NB4 (cell line): ENCODE measurements around the gene RADIL.

ENCODE experiments used
- DNase-seq: peaks from one replicate; pipeline ENCODE4 v3.0.0; 2010; ENCODE audit warnings: low read depth
- H3K4me3 ChIP-seq: one replicate; pipeline ENCODE4 v1.5.1; 2011; ENCODE audit warnings: mild to moderate bottlenecking, low read depth, low read length, moderate library complexity
- CTCF ChIP-seq: IDR thresholded peaks from one replicate; pipeline ENCODE4 v1.5.1; 2012; ENCODE audit warnings: low read depth, low read length
- MAX ChIP-seq: IDR thresholded peaks from 2 replicates; pipeline ENCODE4 v1.6.1; 2011; ENCODE audit warnings: low read depth, low read length
- MYC ChIP-seq: IDR thresholded peaks from 2 replicates; pipeline ENCODE4 v1.6.1; 2011; ENCODE audit warnings: low read depth, low read length
- POLR2A ChIP-seq: IDR thresholded peaks from 2 replicates; pipeline ENCODE4 v1.6.1; 2011; ENCODE audit warnings: mild to moderate bottlenecking; ENCODE audit not compliant: insufficient read length; ENCODE audit errors: extremely low read depth

RADIL gene

GRCh38 chr7:4818000-4818794, 65.3 kb downstream of the RADIL start:
- no peak overlapping the region for H3K4me3 ChIP-seq
- TF ChIP-seq CTCF = no peak
- no peak for TF ChIP-seq MAX
- DNase-seq = peak; percentile 50

- no peak for DNase-seq
- TF ChIP-seq MYC (no peak), POLR2A (no peak), CTCF (no peak), MAX (no peak)
- no peak overlapping the region for H3K4me3 ChIP-seq
Measured at GRCh38 chr7:4817178-4817901, 66.2 kb downstream of the RADIL start.

- H3K4me3 ChIP-seq = no peak overlapping the region
- DNase-seq = no peak
- no peak for TF ChIP-seq MYC
- no peak for TF ChIP-seq MAX
- TF ChIP-seq CTCF = no peak
- TF ChIP-seq POLR2A = no peak
Measured at GRCh38 chr7:4816419-4817080, 67.0 kb downstream of the RADIL start.

- TF ChIP-seq CTCF (peak; percentile 27), MAX (no peak)
- no peak for DNase-seq
- H3K4me3 ChIP-seq = no peak overlapping the region
Measured at GRCh38 chr7:4815609-4816418, 67.7 kb downstream of the RADIL start.

- no peak for DNase-seq
- no peak overlapping the region for H3K4me3 ChIP-seq
- TF ChIP-seq CTCF (no peak), MYC (no peak), POLR2A (no peak), MAX (no peak)
Measured at GRCh38 chr7:4815121-4815520, 68.4 kb downstream of the RADIL start.
